ENCODE data around the gene MAP3K10.
"Not testable (repeated sequence)": the region's sequence is repeated elsewhere in the genome, so short reads cannot be mapped to it uniquely, and the experiment has no call there.

MAP3K10 gene

GRCh38 chr19:40190891-40191835 lies at the start of gene MAP3K10:
MAP3K10 (plus strand) TSS chr19:40191426; CDS start chr19:40192032, 606 bp downstream.
- peak; percentile 22 for DNase-seq

- no peak for DNase-seq
Measured at GRCh38 chr19:40141551-40141950, 49.7 kb upstream of the MAP3K10 start.

DNA sequence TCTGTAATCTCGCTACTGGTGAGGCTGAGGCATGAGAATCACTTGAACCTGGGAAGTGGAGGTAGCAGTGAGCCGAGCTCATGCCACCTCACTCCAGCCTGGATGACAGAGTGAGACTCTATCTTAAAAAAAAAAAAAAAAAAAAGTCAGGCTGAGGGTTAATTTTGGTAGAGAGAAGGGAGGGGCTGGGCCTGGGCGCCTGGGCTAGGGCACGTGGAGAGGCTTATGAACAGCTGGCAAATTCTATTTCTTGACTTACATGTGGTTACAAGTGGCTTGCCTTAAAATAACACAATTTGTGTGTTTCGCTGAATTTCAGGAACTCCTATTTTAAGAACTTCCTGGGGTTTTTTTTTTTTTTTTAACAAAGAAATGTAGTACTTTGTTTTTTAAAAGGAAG lies 47.6 kb upstream of the MAP3K10 start:
- no peak for DNase-seq

GRCh38 chr19:40144151-40144550 lies 47.1 kb upstream of the MAP3K10 start:
- DNase-seq = no peak

- DNase-seq = no peak
Measured at GRCh38 chr19:40144947-40145748, 46.1 kb upstream of the MAP3K10 start.

- DNase-seq = not testable (repeated sequence)
Measured at GRCh38 chr19:40145749-40146029, 45.5 kb upstream of the MAP3K10 start.

DNA sequence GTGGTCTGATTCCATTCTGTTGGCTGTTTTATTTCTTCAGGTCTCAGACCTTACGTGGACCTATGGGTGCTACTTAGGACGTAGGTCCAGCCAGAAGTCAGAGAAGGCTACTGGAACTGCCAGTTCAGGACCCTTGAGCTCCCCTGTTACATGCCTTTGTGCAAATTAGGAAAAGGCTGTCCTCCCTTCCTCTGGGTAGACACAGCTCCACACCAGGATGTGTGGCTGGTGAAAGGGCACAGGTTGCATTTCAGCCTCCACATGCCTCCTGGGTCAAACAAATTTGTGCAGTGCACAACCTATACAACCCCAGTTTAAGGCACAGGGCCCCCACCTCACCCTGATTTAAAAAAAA lies 43.9 kb upstream of the MAP3K10 start:
- no peak for DNase-seq

GRCh38 chr19:40147693-40148347 lies 43.4 kb upstream of the MAP3K10 start:
- peak; percentile 32 for DNase-seq

DNA sequence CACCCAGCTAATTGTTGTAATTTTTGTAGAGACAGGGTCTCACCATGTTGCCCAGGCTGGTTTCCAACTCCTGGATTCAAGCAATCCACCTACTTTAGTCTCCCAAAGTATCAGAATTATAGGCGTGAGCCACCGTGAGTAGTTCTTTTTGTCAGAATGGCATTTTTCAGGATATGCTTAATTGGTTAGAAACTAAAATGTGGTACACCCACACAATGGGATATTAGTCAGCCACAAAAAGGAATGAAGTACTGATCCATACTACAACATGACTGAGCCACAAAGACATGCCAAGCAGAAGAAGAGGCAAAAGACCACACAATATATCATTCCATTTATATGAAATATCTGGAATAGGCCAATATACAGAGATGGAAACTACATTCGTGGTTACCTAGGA lies 41.7 kb upstream of the MAP3K10 start:
- no peak for DNase-seq

GRCh38 chr19:40150170-40150569 lies 41.1 kb upstream of the MAP3K10 start:
- no peak for DNase-seq

DNA sequence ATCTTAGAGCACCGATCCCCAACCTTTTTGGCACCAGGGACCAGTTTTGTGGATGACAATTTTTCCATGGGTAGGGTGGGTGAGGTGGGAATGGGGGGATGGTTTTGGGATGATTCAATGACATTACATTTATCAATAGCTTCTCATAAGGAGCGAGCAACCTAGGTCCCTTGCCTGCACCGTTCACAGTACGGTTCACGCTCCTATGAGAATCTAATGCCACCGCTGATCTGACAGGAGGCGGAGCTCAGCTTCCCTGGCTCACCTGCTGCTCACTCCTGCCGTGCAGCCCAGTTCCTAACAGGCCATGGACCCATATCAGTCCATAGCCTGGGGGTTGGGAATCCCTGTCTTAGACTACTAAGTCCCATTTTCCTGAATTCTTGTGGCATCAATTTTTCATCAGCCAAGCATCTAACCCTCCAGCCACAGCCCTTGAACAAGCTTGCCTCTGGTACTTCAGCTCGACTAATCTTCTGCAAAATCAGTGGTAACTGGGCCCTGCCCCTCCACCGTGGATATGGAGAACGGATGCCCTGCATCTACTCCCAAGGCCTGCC lies 37.0 kb upstream of the MAP3K10 start:
- DNase-seq = no peak

- no peak for DNase-seq
Measured at GRCh38 chr19:40155749-40156265, 35.4 kb upstream of the MAP3K10 start.

DNA sequence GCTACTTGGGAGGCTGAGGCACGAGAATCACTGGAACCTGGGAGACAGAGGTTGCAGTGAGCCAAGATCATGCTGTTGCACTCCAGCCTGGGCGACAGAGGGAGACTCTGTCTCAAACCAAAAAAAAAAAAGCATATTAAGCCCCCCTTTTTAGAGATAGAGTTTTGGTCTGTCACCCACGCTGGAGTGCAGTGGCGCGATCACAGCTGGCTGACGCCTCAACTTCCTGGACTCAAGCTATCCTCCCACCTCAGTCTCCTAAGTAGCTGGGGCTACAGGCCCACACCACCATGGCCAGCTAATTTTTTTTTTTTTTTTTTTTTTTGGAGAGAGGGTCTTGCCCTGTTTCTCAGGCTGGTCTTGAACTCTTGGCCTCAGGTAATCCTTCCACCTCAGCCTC lies 34.2 kb upstream of the MAP3K10 start:
- no peak for DNase-seq

GRCh38 chr19:40159744-40160143 lies 31.5 kb upstream of the MAP3K10 start:
- DNase-seq = no peak

GRCh38 chr19:40162104-40162503 lies 29.1 kb upstream of the MAP3K10 start:
- no peak for DNase-seq

GRCh38 chr19:40163541-40164129 lies 27.6 kb upstream of the MAP3K10 start:
- DNase-seq = no peak

- DNase-seq = no peak
Measured at GRCh38 chr19:40165362-40165937, 25.8 kb upstream of the MAP3K10 start.

GRCh38 chr19:40169482-40170302 lies 21.5 kb upstream of the MAP3K10 start:
- DNase-seq = not testable (repeated sequence)

DNA sequence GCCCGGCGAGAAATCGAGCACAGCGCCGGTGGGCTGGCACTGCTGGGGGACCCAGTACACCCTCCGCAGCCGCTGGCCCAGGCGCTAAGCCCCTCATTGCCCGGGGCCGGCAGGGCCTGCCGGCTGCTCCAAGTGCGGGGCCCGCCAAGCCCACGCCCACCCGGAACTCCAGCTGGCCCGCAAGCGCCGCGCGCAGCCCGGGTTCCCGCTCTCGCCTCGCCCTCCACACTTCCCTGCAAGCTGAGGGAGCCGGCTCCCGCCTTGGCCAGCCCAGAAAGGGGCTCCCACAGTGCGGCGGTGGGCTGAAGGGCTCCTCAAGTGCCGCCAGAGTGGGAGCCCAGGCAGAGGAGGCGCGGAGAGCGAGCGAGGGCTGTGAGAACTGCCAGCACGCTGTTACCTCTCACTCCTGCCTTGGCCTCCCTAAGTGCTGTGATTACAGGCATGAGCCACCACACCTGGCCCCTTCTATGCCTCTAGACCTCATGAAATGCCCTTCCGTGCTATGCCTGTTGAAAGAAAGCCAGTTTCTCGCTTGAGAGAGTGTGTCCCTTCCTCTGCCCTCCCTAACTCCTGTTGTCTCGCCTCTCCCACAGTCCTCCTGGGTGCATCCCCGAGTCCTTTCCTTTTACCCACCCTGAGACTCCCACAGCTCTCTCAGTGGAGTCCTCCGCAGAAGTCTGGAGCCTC lies 20.8 kb upstream of the MAP3K10 start:
- DNase-seq = peak; percentile 27

GRCh38 chr19:40171293-40171692 lies 19.9 kb upstream of the MAP3K10 start:
- not testable (repeated sequence) for DNase-seq

DNA sequence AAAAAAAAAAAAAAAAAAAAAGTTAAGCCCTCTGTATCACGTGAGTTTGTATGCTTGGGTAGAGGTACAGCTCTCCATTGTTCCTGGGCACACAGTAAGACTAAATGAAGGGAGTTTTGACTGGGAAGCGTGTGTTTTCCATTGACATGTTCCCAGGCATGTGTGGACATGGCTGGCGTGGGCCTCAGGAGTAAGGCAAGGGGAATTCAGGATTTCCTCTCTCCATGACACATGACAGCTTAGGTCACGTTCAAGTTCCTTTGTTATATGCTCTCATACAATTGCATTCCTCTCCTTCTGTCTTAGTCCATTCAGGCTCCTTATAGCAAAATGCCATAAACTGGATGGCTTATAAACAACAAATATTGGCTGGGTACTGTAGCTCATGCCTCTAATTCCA lies 17.1 kb upstream of the MAP3K10 start:
- DNase-seq = no peak

Data from DMS79 treated with DMSO at 0.1 percent for 48 hours (cell line).